Measurements from ENCODE around the gene AGMO. TPM values are rescaled to one million over a fixed set of nuclear protein-coding genes. Genes with fewer than 3 reads are reported as not detected.

Gene AGMO
- total and polyA plus RNA-seq, 3 donors from 2014 or later = 13.1 to 52.8 (median 46.6) TPM

GRCh38 chr7:15292138-15292537 lies 269.7 kb downstream of the AGMO start:
- no peak for DNase-seq
- H3K27ac ChIP-seq = no peak overlapping the region
- H3K4me3 ChIP-seq = no peak overlapping the region
- TF ChIP-seq POLR2A (IDR thresholded peaks at IDR 0.05) = no peak
- H3K4me1 ChIP-seq = no peaks in the 10 kb centered on the region
- 43 to 55% methylated on average over 5 of the region's 5 CpGs for WGBS, 2 donors
- H3K27me3 ChIP-seq = no peaks in the 10 kb centered on the region
- intact Hi-C loops (cut with DNase I; ENCODE audit: low total_unique reads) = no loop called here
- no peaks in the 10 kb centered on the region for H3K9me3 ChIP-seq
- H3K36me3 ChIP-seq (ENCODE audit: low read depth, missing control alignments) = no peaks in the 10 kb centered on the region

DNA sequence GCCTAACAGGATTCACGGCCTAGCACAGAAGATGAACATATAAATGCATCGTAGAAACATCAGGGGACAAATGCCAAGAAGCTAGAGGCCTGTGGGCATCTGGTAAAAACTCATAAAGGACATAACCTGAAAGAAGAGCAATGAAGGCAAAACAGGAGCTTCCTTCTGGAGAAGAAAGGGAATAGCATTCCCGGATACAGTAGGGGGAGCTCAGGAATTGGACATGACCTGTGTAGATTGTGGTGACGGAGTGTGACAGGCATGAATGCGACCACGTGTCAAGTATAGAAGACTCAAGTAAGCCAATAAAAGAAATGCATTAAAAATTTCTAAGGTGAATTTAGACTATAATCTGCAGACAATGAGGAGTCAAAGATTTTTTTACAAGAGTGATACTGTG lies 270.1 kb downstream of the AGMO start:
- Histone ChIP-seq H3K36me3 (ENCODE audit: low read depth, missing control alignments) (no peaks in the 10 kb centered on the region), H3K27ac (no peak overlapping the region), H3K4me1 (no peaks in the 10 kb centered on the region), H3K9me3 (no peaks in the 10 kb centered on the region), H3K4me3 (no peak overlapping the region), H3K27me3 (no peaks in the 10 kb centered on the region)
- TF ChIP-seq CTCF (IDR thresholded peaks at IDR 0.05) = no peak
- TF ChIP-seq POLR2A (IDR thresholded peaks at IDR 0.05) = no peak
- intact Hi-C loops (cut with DNase I; ENCODE audit: low total_unique reads) = no loop called here
- 82 to 88% methylated on average over 6 of the region's 6 CpGs for WGBS, 2 donors
- DNase-seq = no peak

GRCh38 chr7:15288741-15289140 lies 273.1 kb downstream of the AGMO start:
- no peak overlapping the region for H3K27ac ChIP-seq
- H3K4me1 ChIP-seq = no peaks in the 10 kb centered on the region
- H3K36me3 ChIP-seq (ENCODE audit: low read depth, missing control alignments) = no peaks in the 10 kb centered on the region
- no peak for DNase-seq
- WGBS, 2 donors = 55 to 61% methylated on average over 2 of the region's 2 CpGs
- H3K4me3 ChIP-seq = no peak overlapping the region
- no peak for TF ChIP-seq CTCF (IDR thresholded peaks at IDR 0.05)
- no peak for TF ChIP-seq POLR2A (IDR thresholded peaks at IDR 0.05)
- intact Hi-C loops (cut with DNase I; ENCODE audit: low total_unique reads) = no loop called here
- no peaks in the 10 kb centered on the region for H3K9me3 ChIP-seq
- no peaks in the 10 kb centered on the region for H3K27me3 ChIP-seq

DNA sequence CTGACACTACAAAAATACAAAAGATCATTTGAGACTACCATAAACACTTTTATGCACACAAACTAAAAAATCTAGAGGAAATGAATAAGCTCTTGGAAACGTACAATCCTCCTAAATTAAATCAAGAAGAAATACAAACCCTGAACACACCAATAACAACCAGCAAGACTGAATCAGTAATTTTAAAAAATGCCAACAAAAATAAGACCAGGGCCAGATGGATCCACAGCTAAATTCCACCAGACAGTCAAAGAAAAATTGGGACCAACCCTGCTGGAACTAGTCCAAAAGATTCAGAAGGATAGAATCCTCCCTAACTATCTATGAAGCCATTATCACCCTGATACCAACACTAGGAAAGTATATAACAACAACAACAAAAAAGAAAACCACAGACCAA lies 277.4 kb downstream of the AGMO start:
- no peak overlapping the region for H3K4me3 ChIP-seq
- intact Hi-C loops (cut with DNase I; ENCODE audit: low total_unique reads) = no loop called here
- no peaks in the 10 kb centered on the region for H3K4me1 ChIP-seq
- H3K9me3 ChIP-seq = no peaks in the 10 kb centered on the region
- no peak for DNase-seq
- H3K27me3 ChIP-seq = no peaks in the 10 kb centered on the region
- H3K27ac ChIP-seq = no peak overlapping the region
- no peaks in the 10 kb centered on the region for H3K36me3 ChIP-seq (ENCODE audit: low read depth, missing control alignments)
- no peak for TF ChIP-seq CTCF (IDR thresholded peaks at IDR 0.05)
- TF ChIP-seq POLR2A (IDR thresholded peaks at IDR 0.05) = no peak
- WGBS, 2 donors = 50 to 76% methylated on average over 1 of the region's 1 CpG

GRCh38 chr7:15280078-15280733 lies 281.6 kb downstream of the AGMO start:
- intact Hi-C loops (cut with DNase I; ENCODE audit: low total_unique reads) = no loop called here
- H3K36me3 ChIP-seq (ENCODE audit: low read depth, missing control alignments) = no peaks in the 10 kb centered on the region
- WGBS, 2 donors = 81 to 82% methylated on average over 3 of the region's 3 CpGs
- H3K9me3 ChIP-seq = no peaks in the 10 kb centered on the region
- H3K27me3 ChIP-seq = no peaks in the 10 kb centered on the region
- TF ChIP-seq CTCF (IDR thresholded peaks at IDR 0.05) = no peak
- TF ChIP-seq POLR2A (IDR thresholded peaks at IDR 0.05) = no peak
- no peaks in the 10 kb centered on the region for H3K4me1 ChIP-seq
- H3K27ac ChIP-seq = no peak overlapping the region
- DNase-seq = no peak
- H3K4me3 ChIP-seq = no peak overlapping the region

Measured in testis (tissue), 3 donors.